ENCODE results near the gene KCTD17.

KCTD17 gene

DNA sequence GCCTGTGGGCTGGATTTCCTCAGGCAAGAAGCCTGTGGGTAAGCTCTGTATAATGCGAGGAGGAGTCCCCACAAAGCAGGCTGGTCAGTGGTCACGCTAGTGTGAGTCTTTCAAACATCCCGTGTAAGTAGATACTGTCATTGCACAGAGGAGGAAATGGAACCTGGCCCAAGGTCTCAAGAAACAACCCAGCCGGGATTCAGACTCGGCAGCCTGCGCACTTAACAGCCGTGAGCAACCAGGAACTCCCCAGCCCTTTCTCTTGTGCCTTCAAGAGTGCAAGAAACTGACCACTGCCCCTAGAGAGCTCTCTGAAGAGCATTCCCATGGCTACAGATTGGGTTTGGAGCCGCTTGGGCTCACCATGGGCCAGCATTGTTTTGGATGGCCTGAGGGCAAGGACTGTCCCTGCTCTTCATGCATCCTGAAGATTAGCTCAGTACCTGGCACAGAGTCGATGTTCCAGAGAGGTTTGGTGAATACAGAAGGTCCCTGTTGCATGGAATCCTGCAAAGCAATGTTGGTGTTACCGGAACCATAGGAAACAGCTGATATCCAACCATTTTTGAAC lies 26.0 kb upstream of the KCTD17 start:
- no peak for TF ChIP-seq YY1 (IDR thresholded peaks at IDR 0.05; ENCODE audit: low read depth)
- TF ChIP-seq EGR1 (IDR thresholded peaks at IDR 0.05), result no peak
- TF ChIP-seq CREB1 (IDR thresholded peaks at IDR 0.05; ENCODE audit: low read depth), result no peak
- TF ChIP-seq ZBTB7A (IDR thresholded peaks at IDR 0.05; ENCODE audit: low read depth), result no peak
- no peak for TF ChIP-seq RAD21 (IDR thresholded peaks at IDR 0.05; ENCODE audit: low read depth)
- no peak for TF ChIP-seq TEAD4 (IDR thresholded peaks at IDR 0.05)
- no peak for TF ChIP-seq FOXM1 (IDR thresholded peaks at IDR 0.05; ENCODE audit: borderline replicate concordance, low read depth)
- no peak for TF ChIP-seq TAF1 (IDR thresholded peaks at IDR 0.05; ENCODE audit: low read depth)
- TF ChIP-seq NFIC (IDR thresholded peaks at IDR 0.05), result no peak
- no peak for TF ChIP-seq TCF12 (IDR thresholded peaks at IDR 0.05; ENCODE audit: low read depth)
- no peak for TF ChIP-seq USF1 (IDR thresholded peaks at IDR 0.05)
- no peak for TF ChIP-seq EP300 (IDR thresholded peaks at IDR 0.05; ENCODE audit: borderline replicate concordance)
- no peak for TF ChIP-seq MAX (IDR thresholded peaks at IDR 0.05)
- TF ChIP-seq, protein P1, sequence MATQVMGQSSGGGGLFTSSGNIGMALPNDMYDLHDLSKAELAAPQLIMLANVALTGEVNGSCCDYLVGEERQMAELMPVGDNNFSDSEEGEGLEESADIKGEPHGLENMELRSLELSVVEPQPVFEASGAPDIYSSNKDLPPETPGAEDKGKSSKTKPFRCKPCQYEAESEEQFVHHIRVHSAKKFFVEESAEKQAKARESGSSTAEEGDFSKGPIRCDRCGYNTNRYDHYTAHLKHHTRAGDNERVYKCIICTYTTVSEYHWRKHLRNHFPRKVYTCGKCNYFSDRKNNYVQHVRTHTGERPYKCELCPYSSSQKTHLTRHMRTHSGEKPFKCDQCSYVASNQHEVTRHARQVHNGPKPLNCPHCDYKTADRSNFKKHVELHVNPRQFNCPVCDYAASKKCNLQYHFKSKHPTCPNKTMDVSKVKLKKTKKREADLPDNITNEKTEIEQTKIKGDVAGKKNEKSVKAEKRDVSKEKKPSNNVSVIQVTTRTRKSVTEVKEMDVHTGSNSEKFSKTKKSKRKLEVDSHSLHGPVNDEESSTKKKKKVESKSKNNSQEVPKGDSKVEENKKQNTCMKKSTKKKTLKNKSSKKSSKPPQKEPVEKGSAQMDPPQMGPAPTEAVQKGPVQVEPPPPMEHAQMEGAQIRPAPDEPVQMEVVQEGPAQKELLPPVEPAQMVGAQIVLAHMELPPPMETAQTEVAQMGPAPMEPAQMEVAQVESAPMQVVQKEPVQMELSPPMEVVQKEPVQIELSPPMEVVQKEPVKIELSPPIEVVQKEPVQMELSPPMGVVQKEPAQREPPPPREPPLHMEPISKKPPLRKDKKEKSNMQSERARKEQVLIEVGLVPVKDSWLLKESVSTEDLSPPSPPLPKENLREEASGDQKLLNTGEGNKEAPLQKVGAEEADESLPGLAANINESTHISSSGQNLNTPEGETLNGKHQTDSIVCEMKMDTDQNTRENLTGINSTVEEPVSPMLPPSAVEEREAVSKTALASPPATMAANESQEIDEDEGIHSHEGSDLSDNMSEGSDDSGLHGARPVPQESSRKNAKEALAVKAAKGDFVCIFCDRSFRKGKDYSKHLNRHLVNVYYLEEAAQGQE (IDR thresholded peaks at IDR 0.05; ENCODE audit: low read depth), result no peak

- TF ChIP-seq TAF1 (IDR thresholded peaks at IDR 0.05; ENCODE audit: low read depth), result no peak
- TF ChIP-seq USF1 (IDR thresholded peaks at IDR 0.05), result no peak
- no peak for TF ChIP-seq EP300 (IDR thresholded peaks at IDR 0.05; ENCODE audit: borderline replicate concordance)
- no peak for TF ChIP-seq EGR1 (IDR thresholded peaks at IDR 0.05)
- TF ChIP-seq MAX (IDR thresholded peaks at IDR 0.05), result no peak
- TF ChIP-seq CEBPB (IDR thresholded peaks at IDR 0.05), result no peak
- TF ChIP-seq YY1 (IDR thresholded peaks at IDR 0.05; ENCODE audit: low read depth), result no peak
- TF ChIP-seq, protein P1 (IDR thresholded peaks at IDR 0.05; ENCODE audit: low read depth), result no peak
- TF ChIP-seq RAD21 (IDR thresholded peaks at IDR 0.05; ENCODE audit: low read depth), result no peak
- no peak for TF ChIP-seq NFIC (IDR thresholded peaks at IDR 0.05)
- no peak for TF ChIP-seq TCF12 (IDR thresholded peaks at IDR 0.05; ENCODE audit: low read depth)
- TF ChIP-seq TEAD4 (IDR thresholded peaks at IDR 0.05), result no peak
- no peak for TF ChIP-seq ZBTB7A (IDR thresholded peaks at IDR 0.05; ENCODE audit: low read depth)
- TF ChIP-seq FOXM1 (IDR thresholded peaks at IDR 0.05; ENCODE audit: borderline replicate concordance, low read depth), result no peak
- no peak for TF ChIP-seq CREB1 (IDR thresholded peaks at IDR 0.05; ENCODE audit: low read depth)
Observed at GRCh38 chr22:37026325-37026724, 25.2 kb upstream of the KCTD17 start.

DNA sequence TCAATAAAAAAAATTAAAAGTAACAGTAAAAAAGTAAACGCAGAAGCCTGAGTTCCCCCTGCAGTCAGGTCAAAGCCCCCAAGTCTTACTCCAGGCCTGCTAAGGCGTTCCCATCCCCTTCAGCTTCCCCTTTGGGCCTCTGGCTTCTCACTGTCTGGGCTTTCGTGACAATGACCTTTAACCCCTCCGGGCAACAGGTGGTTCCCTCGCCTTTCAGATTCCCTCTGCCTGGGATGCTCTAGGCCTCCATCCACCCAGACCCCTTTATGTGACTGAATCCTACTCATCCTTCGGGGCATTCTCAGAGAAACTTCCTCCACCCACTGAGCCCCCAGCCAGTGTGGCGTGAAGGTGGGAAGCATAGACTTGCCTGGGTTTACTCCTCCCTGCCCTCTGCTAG lies 24.0 kb upstream of the KCTD17 start:
- TF ChIP-seq CREB1 (IDR thresholded peaks at IDR 0.05; ENCODE audit: low read depth), result no peak
- no peak for TF ChIP-seq NFIC (IDR thresholded peaks at IDR 0.05)
- no peak for TF ChIP-seq MAX (IDR thresholded peaks at IDR 0.05)
- TF ChIP-seq YY1 (IDR thresholded peaks at IDR 0.05; ENCODE audit: low read depth), result no peak
- TF ChIP-seq TCF12 (IDR thresholded peaks at IDR 0.05; ENCODE audit: low read depth), result no peak
- no peak for TF ChIP-seq CEBPB (IDR thresholded peaks at IDR 0.05)
- no peak for TF ChIP-seq TEAD4 (IDR thresholded peaks at IDR 0.05)
- no peak for TF ChIP-seq EGR1 (IDR thresholded peaks at IDR 0.05)
- no peak for TF ChIP-seq ZBTB7A (IDR thresholded peaks at IDR 0.05; ENCODE audit: low read depth)
- no peak for TF ChIP-seq RAD21 (IDR thresholded peaks at IDR 0.05; ENCODE audit: low read depth)
- TF ChIP-seq USF1 (IDR thresholded peaks at IDR 0.05), result no peak
- no peak for TF ChIP-seq EP300 (IDR thresholded peaks at IDR 0.05; ENCODE audit: borderline replicate concordance)
- TF ChIP-seq TAF1 (IDR thresholded peaks at IDR 0.05; ENCODE audit: low read depth), result no peak
- TF ChIP-seq, protein P1 (IDR thresholded peaks at IDR 0.05; ENCODE audit: low read depth), result no peak
- no peak for TF ChIP-seq FOXM1 (IDR thresholded peaks at IDR 0.05; ENCODE audit: borderline replicate concordance, low read depth)

All from Ishikawa (cell line).